ENCODE data around the gene PAPOLG. TPM values are rescaled to one million over a fixed set of nuclear protein-coding genes. Genes with fewer than 3 reads are reported as not detected.
A peak's percentile ranks its signal among the peaks of the same experiment; 100 is the strongest.

PAPOLG gene
- total RNA-seq, 4 donors from 2014 or later = 14.4 to 21.6 (median 18.7) TPM

DNA sequence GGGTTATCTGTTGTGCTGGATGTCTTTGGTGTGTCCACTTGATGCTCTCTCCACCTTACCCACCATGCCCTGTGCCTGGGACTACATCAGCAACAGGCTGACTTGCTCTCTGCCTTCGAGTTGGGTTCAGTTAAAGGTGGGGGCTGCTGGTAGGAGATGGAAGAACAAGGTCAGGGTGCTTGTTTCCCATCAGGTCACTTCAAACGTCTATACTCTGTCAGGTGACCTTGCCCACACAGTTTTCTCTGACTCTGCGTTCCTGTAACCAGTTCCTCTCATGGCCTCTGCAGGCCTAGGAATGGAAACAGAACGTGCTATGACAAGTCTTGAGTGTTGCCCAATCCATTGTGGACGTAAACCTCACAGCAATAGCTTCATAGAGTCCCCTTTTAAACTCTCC lies 38.4 kb upstream of the PAPOLG start:
- intact Hi-C loops (cut with DNase I; ENCODE audit: low total_unique reads) = no loop called here
- peak in 1 of 2 donors; percentile 65 for DNase-seq (ENCODE audit: low spot score in 2 of 2)
- no peak for TF ChIP-seq POLR2A (IDR thresholded peaks at IDR 0.05)
- TF ChIP-seq, protein P1, sequence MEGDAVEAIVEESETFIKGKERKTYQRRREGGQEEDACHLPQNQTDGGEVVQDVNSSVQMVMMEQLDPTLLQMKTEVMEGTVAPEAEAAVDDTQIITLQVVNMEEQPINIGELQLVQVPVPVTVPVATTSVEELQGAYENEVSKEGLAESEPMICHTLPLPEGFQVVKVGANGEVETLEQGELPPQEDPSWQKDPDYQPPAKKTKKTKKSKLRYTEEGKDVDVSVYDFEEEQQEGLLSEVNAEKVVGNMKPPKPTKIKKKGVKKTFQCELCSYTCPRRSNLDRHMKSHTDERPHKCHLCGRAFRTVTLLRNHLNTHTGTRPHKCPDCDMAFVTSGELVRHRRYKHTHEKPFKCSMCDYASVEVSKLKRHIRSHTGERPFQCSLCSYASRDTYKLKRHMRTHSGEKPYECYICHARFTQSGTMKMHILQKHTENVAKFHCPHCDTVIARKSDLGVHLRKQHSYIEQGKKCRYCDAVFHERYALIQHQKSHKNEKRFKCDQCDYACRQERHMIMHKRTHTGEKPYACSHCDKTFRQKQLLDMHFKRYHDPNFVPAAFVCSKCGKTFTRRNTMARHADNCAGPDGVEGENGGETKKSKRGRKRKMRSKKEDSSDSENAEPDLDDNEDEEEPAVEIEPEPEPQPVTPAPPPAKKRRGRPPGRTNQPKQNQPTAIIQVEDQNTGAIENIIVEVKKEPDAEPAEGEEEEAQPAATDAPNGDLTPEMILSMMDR (IDR thresholded peaks at IDR 0.05) = no peak
- 45 to 51% methylated on average over 5 of the region's 5 CpGs for WGBS, 2 donors
- H3K4me3 ChIP-seq (ENCODE audit: low read depth, poor library complexity, severe bottlenecking) = no peak overlapping the region

DNA sequence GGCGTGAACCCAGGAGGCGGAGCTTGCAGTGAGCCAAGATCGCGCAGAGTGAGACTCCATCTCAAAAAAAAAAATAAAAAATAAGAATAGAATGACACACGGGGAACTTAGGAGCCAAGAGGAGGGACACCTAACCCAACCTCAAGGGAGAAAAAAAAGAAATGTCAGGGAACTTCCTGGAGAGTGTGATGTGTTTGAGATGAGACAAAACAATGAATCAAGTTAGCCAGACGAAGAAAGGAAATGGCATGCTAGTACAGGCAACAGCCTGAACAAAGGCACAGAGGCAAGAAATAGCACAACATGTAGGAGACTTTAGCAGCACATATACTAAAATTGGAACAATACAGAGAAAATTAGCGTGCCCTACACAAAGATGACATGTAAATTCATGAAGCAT lies 36.7 kb upstream of the PAPOLG start:
- intact Hi-C loops (cut with DNase I; ENCODE audit: low total_unique reads) = no loop called here
- TF ChIP-seq POLR2A (IDR thresholded peaks at IDR 0.05) = no peak
- TF ChIP-seq, protein P1 (IDR thresholded peaks at IDR 0.05) = no peak

DNA sequence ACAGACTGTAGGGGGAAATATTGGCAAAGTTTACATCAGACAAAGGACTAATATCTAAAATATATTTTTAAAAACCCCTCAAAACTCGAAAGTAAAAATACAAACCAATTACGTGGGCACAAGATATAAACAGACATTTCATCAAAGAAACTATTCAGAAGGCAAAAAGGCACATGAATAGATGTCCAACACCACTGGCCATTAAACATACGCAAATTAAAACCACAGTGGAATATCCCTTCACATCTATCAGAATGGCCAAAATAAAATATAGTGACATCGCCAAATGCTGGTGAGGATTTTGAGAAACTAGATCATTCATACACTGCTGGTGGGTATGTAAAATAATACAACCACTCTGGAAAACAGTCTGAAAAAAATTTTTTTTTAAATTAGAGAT lies 30.6 kb upstream of the PAPOLG start:
- no peak for DNase-seq (ENCODE audit: low spot score in 2 of 2)
- TF ChIP-seq POLR2A (IDR thresholded peaks at IDR 0.05) = no peak
- TF ChIP-seq, protein P1 (IDR thresholded peaks at IDR 0.05) = no peak
- intact Hi-C loops (cut with DNase I; ENCODE audit: low total_unique reads) = loop anchor here (5.0 kb wide), 1 partner anchor 903 kb away; no protein-coding TSS in a partner anchor
- WGBS, 2 donors = 65 to 94% methylated on average over 4 of the region's 4 CpGs
- H3K4me3 ChIP-seq (ENCODE audit: low read depth, poor library complexity, severe bottlenecking) = no peak overlapping the region

More for the DNA sequence above, 36.7 kb upstream of the PAPOLG start:
- no peak overlapping the region for H3K4me3 ChIP-seq (ENCODE audit: low read depth, poor library complexity, severe bottlenecking)
- DNase-seq (ENCODE audit: low spot score in 2 of 2) = peak in 1 of 2 donors; percentile 25
- 43 to 66% methylated on average over 7 of the region's 7 CpGs for WGBS, 2 donors

DNA sequence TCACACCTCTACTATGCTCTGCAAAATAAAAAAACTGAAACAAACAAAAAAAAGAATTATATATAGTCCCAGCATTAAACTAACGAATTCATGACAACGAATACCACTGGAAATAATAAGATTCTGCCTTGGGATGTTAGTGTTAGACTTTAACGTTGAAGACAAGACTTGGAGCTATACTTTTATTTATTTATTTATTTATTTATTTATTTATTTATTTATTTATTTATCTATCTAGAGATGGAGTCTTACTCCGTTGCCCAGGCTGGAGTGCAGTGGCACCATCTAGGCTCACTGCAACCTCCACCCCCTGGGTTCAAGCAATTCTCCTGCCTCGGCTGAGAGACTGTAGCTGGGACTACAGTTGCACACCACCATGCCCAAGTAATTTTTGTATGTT lies 27.2 kb upstream of the PAPOLG start:
- TF ChIP-seq, protein P1 (IDR thresholded peaks at IDR 0.05) = no peak
- no peak for TF ChIP-seq POLR2A (IDR thresholded peaks at IDR 0.05)
- no peak overlapping the region for H3K4me3 ChIP-seq (ENCODE audit: low read depth, poor library complexity, severe bottlenecking)
- intact Hi-C loops (cut with DNase I; ENCODE audit: low total_unique reads) = loop anchor here (5.0 kb wide), 1 partner anchor 907 kb away; no protein-coding TSS in a partner anchor
- whole genome bisulfite sequencing, 2 donors = 91 to 95% methylated on average over 5 of the region's 5 CpGs
- DNase-seq (ENCODE audit: low spot score in 2 of 2) = no peak

DNA sequence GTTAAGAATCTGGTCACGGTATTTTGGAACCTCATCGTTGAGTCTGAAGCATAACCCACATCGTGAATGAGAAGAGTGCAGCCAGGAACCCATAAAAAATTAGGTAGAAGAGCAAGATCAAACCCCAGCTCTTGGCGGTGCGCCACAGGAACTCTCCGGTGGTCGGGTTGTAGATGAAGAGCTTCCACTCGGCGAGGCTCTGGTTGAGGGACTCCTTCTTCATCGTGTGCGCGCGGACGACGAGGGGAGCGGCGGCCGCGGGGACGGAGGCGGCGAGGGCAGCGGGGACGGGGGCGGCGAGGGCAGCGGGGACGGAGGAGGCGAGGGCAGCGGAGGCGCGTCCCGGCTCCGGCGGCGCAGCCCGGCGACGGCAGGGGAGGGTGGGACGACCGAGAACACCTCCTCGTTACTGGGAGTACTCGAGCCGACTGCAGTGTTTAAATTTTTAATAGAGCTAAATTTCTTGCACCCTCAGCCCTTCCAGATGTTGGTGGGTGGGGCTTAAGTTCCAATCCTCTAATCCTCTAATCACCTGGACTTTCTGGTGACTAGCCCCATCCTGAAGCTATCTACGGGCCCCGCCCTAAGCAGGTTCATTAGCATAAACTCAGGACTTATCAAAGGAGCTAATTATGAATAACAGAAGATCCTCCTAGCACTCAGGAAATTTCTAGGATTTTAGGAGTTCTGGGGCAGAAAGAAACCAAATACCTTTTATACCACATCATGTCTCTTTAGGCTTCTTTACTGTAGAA lies 20.4 kb upstream of the PAPOLG start:
- intact Hi-C loops (cut with DNase I; ENCODE audit: low total_unique reads) = no loop called here
- 2 to 3% methylated on average over 42 to 46 of the region's 46 CpGs for WGBS, 2 donors
- DNase-seq (ENCODE audit: low spot score in 2 of 2) = peak in 1 of 2 donors; percentile 82
- TF ChIP-seq POLR2A (IDR thresholded peaks at IDR 0.05) = no peak
- TF ChIP-seq, protein P1 (IDR thresholded peaks at IDR 0.05) = no peak
- peak overlapping the region; percentile 5 for H3K4me3 ChIP-seq (ENCODE audit: low read depth, poor library complexity, severe bottlenecking)

Data from lower leg skin (tissue), 4 donors.